Cardiac muscle cell (in vitro differentiated cells and primary cell): ENCODE measurements around the gene INSC. TPM values are rescaled to one million over a fixed set of nuclear protein-coding genes. Genes with fewer than 3 reads are reported as not detected.
A peak's percentile ranks its signal among the peaks of the same experiment; 100 is the strongest.

ENCODE experiments used
- DNase-seq, 2 donors: peaks; one replicate each; pipeline versions ENCODE4 v3.0.0 to v3.0.0-alpha.2; 2010 to 2017; ENCODE audit warnings: low read depth in 1 of 2, low spot score in 1 of 2
- H3K27ac ChIP-seq: fragments of 200-600 bp; sonication (generic); 2 replicates; pipeline ENCODE4 v1.5.1; 2016
- H3K27me3 ChIP-seq: fragments of 200-600 bp; sonication (generic); 2 replicates; pipeline ENCODE4 v1.6.0; 2016; ENCODE audit warnings: control low read depth
- H3K36me3 ChIP-seq: fragments of 200-600 bp; sonication (generic); 2 replicates; pipeline ENCODE4 v1.5.1; 2016; ENCODE audit warnings: control low read depth
- H3K4me1 ChIP-seq: fragments of 200-600 bp; sonication (generic); 2 replicates; pipeline ENCODE4 v1.8.1; 2017; ENCODE audit warnings: low read depth, mild to moderate bottlenecking, mixed run types
- H3K4me3 ChIP-seq: fragments of 200-600 bp; sonication (generic); 2 replicates; pipeline ENCODE4 v1.5.1; 2016; ENCODE audit warnings: mild to moderate bottlenecking
- H3K9me3 ChIP-seq: fragments of 200-600 bp; sonication (generic); 2 replicates; pipeline ENCODE4 v1.5.1; 2017; ENCODE audit warnings: low read depth, mild to moderate bottlenecking, control low read depth
- polyA plus RNA-seq: library from polyadenylated mRNA; unstranded; fragments of >200 nt; fragmentation: Nextera tagmentation; extraction: Ambion mirVana; gene quantifications from 2 replicates; pipeline ENCODE4 v1.2.1, GENCODE V29; 2016
- total RNA-seq: library from RNA; depleted of rRNA; stranded (reverse); fragments of >200 nt; gene quantifications from 2 replicates; pipeline ENCODE4 v1.2.3, GENCODE V29; 2016
- TF ChIP-seq, protein P1 (sequence below): IDR thresholded peaks from 2 replicates; pipeline ENCODE4 v1.5.1; 2012; ENCODE audit warnings: low read depth, mild to moderate bottlenecking, low read length

Gene INSC
- total and polyA plus RNA-seq, 2 experiments from 2014 or later: not detected

DNA sequence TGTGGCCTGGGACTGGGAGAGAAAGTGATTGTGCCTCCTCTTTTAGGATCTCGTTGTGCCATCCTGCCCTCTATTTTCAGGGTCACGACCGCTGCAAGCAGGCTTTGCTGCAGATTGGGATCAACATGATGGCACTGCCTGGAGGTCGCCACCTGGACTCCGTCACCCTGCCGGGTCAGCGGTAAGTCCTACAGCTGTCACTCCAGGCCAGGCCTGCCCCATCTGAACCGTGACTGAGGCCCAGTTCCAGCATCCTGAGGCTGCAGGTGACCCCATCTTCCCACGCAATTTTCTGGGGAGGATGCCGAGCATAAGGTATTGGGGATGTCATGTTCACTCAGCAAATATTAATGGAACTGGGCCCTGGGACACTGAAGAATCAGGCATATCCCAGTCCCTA is 34.3 kb downstream of the INSC start:
- H3K4me3 ChIP-seq: no peak overlapping the region
- H3K4me1 ChIP-seq: no peaks in the 10 kb centered on the region
- TF ChIP-seq, protein P1, sequence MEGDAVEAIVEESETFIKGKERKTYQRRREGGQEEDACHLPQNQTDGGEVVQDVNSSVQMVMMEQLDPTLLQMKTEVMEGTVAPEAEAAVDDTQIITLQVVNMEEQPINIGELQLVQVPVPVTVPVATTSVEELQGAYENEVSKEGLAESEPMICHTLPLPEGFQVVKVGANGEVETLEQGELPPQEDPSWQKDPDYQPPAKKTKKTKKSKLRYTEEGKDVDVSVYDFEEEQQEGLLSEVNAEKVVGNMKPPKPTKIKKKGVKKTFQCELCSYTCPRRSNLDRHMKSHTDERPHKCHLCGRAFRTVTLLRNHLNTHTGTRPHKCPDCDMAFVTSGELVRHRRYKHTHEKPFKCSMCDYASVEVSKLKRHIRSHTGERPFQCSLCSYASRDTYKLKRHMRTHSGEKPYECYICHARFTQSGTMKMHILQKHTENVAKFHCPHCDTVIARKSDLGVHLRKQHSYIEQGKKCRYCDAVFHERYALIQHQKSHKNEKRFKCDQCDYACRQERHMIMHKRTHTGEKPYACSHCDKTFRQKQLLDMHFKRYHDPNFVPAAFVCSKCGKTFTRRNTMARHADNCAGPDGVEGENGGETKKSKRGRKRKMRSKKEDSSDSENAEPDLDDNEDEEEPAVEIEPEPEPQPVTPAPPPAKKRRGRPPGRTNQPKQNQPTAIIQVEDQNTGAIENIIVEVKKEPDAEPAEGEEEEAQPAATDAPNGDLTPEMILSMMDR: no peak
- H3K9me3 ChIP-seq: no peaks in the 10 kb centered on the region
- H3K36me3 ChIP-seq: no peaks in the 10 kb centered on the region
- no peak overlapping the region for H3K27ac ChIP-seq
- no peaks in the 10 kb centered on the region for H3K27me3 ChIP-seq
- no peak for DNase-seq

GRCh38 chr11:15150507-15150906 is 35.8 kb downstream of the INSC start:
- Histone ChIP-seq H3K27ac (no peak overlapping the region), H3K36me3 (no peaks in the 10 kb centered on the region), H3K27me3 (no peaks in the 10 kb centered on the region), H3K4me1 (no peaks in the 10 kb centered on the region), H3K9me3 (no peaks in the 10 kb centered on the region), H3K4me3 (no peak overlapping the region)
- no peak for DNase-seq
- TF ChIP-seq, protein P1: no peak

DNA sequence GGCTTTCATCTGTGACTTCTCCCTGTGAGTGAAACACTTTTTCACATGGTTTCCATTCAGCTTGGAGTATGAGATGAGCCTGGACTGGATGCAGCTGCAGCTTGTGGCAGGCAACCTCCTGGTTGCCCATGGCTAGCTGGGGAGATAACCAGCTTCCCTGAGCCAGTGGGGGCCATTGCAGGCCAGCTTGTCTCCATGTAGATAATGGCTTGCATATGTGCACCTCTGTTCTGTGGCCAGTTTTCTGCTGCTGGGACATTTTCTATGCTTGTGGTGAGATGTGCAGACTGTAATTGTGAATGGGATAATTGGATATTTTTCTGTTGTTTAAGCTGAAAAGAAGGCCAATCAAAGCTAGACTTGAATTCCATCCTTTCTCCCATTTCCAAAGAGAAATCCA is 38.5 kb downstream of the INSC start:
- H3K9me3 ChIP-seq: no peaks in the 10 kb centered on the region
- no peak for DNase-seq
- H3K4me1 ChIP-seq: no peaks in the 10 kb centered on the region
- H3K27ac ChIP-seq: no peak overlapping the region
- TF ChIP-seq, protein P1: no peak
- H3K4me3 ChIP-seq: no peak overlapping the region
- H3K27me3 ChIP-seq: no peaks in the 10 kb centered on the region
- no peaks in the 10 kb centered on the region for H3K36me3 ChIP-seq

DNA sequence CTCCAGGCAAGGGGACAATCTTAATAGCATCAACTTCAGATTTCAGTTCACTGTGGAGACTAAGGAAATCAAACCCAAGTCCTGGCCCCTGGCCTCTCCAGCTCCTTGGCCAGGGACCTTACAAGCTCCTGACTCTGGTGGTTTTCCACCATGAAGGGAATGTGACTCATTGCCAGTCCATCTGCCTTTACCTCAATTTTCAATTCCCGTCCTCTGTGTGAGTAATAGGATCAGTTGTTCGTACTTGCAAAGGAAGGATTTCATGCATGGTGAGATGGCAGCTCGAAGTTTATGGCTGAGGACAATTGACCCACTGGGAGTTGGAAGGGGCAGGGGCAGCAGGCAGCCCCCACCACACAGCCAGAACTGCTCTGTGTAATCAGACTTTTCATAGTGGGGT is 42.5 kb downstream of the INSC start:
- TF ChIP-seq, protein P1: no peak
- no peaks in the 10 kb centered on the region for H3K9me3 ChIP-seq
- no peak overlapping the region for H3K27ac ChIP-seq
- no peaks in the 10 kb centered on the region for H3K36me3 ChIP-seq
- peak in 1 of 2 donors; percentile 42 for DNase-seq
- H3K4me3 ChIP-seq: no peak overlapping the region
- no peaks in the 10 kb centered on the region for H3K4me1 ChIP-seq
- no peaks in the 10 kb centered on the region for H3K27me3 ChIP-seq

DNA sequence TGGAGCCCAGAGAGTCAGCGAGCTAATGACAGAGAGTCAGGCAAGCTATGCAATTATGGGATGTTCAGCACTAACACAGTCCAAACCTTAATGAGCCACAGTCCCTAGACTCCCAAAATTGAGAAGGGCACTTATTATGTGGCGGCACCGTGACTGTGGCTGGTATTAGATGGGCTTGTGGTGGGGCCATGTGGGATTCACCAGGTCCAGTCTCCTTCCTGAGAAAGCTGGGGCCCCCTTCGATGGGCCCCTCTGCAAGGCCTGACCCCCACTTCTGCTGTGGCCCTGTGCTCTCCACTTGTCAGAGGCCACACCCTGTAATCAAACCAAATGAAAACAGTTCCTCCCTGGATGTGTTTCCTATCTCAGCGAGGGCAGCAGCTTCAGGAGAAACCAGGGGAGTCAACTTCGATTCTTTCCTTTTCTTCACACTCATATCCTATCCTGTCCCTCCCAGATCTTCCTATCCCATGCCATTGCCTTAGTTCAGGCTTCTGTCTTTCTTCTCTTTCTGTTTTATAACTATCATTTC is 42.9 kb downstream of the INSC start:
- H3K9me3 ChIP-seq: no peaks in the 10 kb centered on the region
- no peak overlapping the region for H3K4me3 ChIP-seq
- TF ChIP-seq, protein P1: no peak
- H3K27ac ChIP-seq: no peak overlapping the region
- H3K27me3 ChIP-seq: no peaks in the 10 kb centered on the region
- H3K4me1 ChIP-seq: no peaks in the 10 kb centered on the region
- H3K36me3 ChIP-seq: no peaks in the 10 kb centered on the region
- DNase-seq: no peak
